GM12878 (cell line): ENCODE results near the gene FBLN7.

Source experiments
- BHLHE40 ChIP-seq, 2 experiments: fragments of 450-650 bp in 1 of 2; IDR thresholded peaks; 2 replicates each; pipeline ENCODE4 v1.6.1; 2011 to 2017; ENCODE audit warnings: low read depth in 2 of 2, borderline replicate concordance in 1 of 2, improper control_type of control experiment in 1 of 2, low read length in 1 of 2, mild to moderate bottlenecking in 1 of 2
- CEBPZ ChIP-seq: fragments of 150-350 bp; IDR thresholded peaks from 2 replicates; pipeline ENCODE4 v1.6.1; 2016; ENCODE audit warnings: low read depth, low read length
- CREB1 ChIP-seq: IDR thresholded peaks from 2 replicates; pipeline ENCODE4 v1.6.1; 2012; ENCODE audit warnings: low read depth, mild to moderate bottlenecking, inconsistent platforms
- CTCF ChIP-seq, 3 experiments: IDR thresholded peaks in 2 of 3; conservative IDR thresholded peaks in 1 of 3; 2 replicates each; pipeline ENCODE4 v1.5.1; 2011; ENCODE audit warnings: low read depth in 3 of 3, low read length in 3 of 3, mild to moderate bottlenecking in 3 of 3, control low read depth in 2 of 3, moderate library complexity in 2 of 3, inconsistent platforms in 1 of 3, mixed read lengths in 1 of 3; ENCODE audit not compliant: control insufficient read depth in 2 of 3, insufficient read depth in 1 of 3; ENCODE audit errors: extremely low read depth in 1 of 3
- DPF2 ChIP-seq: fragments of 450-650 bp; IDR thresholded peaks from 2 replicates; pipeline ENCODE4 v1.6.1; 2017; ENCODE audit warnings: mild to moderate bottlenecking
- MAX ChIP-seq: IDR thresholded peaks from 2 replicates; pipeline ENCODE4 v1.6.1; 2012; ENCODE audit warnings: low read depth, low read length, improper control_type of control experiment
- POLR2A ChIP-seq: IDR thresholded peaks from 2 replicates; pipeline ENCODE4 v1.6.1; 2011; ENCODE audit warnings: low read depth, mild to moderate bottlenecking, low read length
- REST ChIP-seq: IDR thresholded peaks from 2 replicates; pipeline ENCODE4 v1.6.1; 2012; ENCODE audit warnings: mild to moderate bottlenecking, low read depth, low read length
- SREBF2 ChIP-seq: IDR thresholded peaks from 2 replicates; pipeline ENCODE4 v1.6.1; 2012; ENCODE audit warnings: mild to moderate bottlenecking, low read length
- SUZ12 ChIP-seq: fragments of 200-600 bp; sonication (generic); IDR thresholded peaks from one replicate; pipeline ENCODE4 v1.6.1; 2018; ENCODE audit warnings: antibody characterized with exemption, mild to moderate bottlenecking; ENCODE audit not compliant: unreplicated experiment
- TAF1 ChIP-seq: IDR thresholded peaks from 2 replicates; pipeline ENCODE4 v1.6.1; 2011; ENCODE audit warnings: mild to moderate bottlenecking, low read depth, low read length, borderline replicate concordance
- TARDBP ChIP-seq: IDR thresholded peaks from 2 replicates; pipeline ENCODE4 v1.6.1; 2016; ENCODE audit warnings: borderline replicate concordance
- YY1 ChIP-seq: IDR thresholded peaks from 2 replicates; pipeline ENCODE4 v1.6.1; 2011; ENCODE audit warnings: low read depth, mild to moderate bottlenecking, low read length

GRCh38 chr2:112155331-112156151 lies 17.4 kb downstream of the FBLN7 start:
- TF ChIP-seq TAF1 (no peak), SREBF2 (no peak), SUZ12 (no peak), TARDBP (no peak), YY1 (no peak), CEBPZ (no peak), CTCF (IDR thresholded peaks at IDR 0.05 in 2 of 3, conservative IDR thresholded peaks at IDR 0.05 in 1 of 3; ENCODE audit: control insufficient read depth in 2 of 3, extremely low read depth in 1 of 3, insufficient read depth in 1 of 3, low read depth in 3 of 3, low read length in 3 of 3) (no peak), MAX (no peak), BHLHE40 (IDR thresholded peaks at IDR 0.05; ENCODE audit: borderline replicate concordance in 1 of 2, low read depth in 2 of 2, low read length in 1 of 2) (no peak), REST (no peak), POLR2A (no peak), CREB1 (no peak), DPF2 (no peak)
